Measurements from ENCODE around the gene EMC8. TPM values are rescaled to one million over a fixed set of nuclear protein-coding genes. Genes with fewer than 3 reads are reported as not detected.

Gene EMC8
- total and polyA plus RNA-seq, 2 of the 8 experiments (the other 6 are each of a cell fraction or from before 2014, with no cell fraction given), result 52.2 to 69.7 TPM

- TF ChIP-seq MAX (IDR thresholded peaks at IDR 0.05), result no peak
- no peak for TF ChIP-seq CEBPB (IDR thresholded peaks at IDR 0.05; ENCODE audit: low read depth, low read length)
- TF ChIP-seq SAP30 (IDR thresholded peaks at IDR 0.05; ENCODE audit: insufficient read depth, insufficient replicate concordance, low read length), result no peak
- TF ChIP-seq POLR2AphosphoS5 (IDR thresholded peaks at IDR 0.05; ENCODE audit: low read depth, low read length), result no peak
- no peak for TF ChIP-seq YY1 (IDR thresholded peaks at IDR 0.05; ENCODE audit: low read depth, low read length)
Measured at GRCh38 chr16:85843471-85844168, 44.3 kb upstream of the EMC8 start (continued).

Measured in H1 (cell line).